A673 (cell line): ENCODE measurements around the gene NT5M. TPM values are rescaled to one million over a fixed set of nuclear protein-coding genes. Genes with fewer than 3 reads are reported as not detected.
"Not testable (repeated sequence)": the region's sequence is repeated elsewhere in the genome, so short reads cannot be mapped to it uniquely, and the experiment has no call there.

Experiments
- Bru-seq: library from RNA; stranded (reverse); fragments of 400-500 nt; gene quantifications from one replicate; lab custom pipeline; 2021; lab: Mats Ljungman, UMichigan
- BruChase-seq, 2 experiments: library from RNA; stranded (reverse); fragments of 400-500 nt; gene quantifications; one replicate each; lab custom pipeline; 2021; lab: Mats Ljungman, UMichigan
- BruUV-seq: library from RNA; stranded (reverse); fragments of 400-500 nt; replicated peaks from 2 replicates; lab custom pipeline; 2021; lab: Mats Ljungman, UMichigan
- CTCF ChIA-PET: fragments of 300-600 bp; sonication (Branson Sonifier 250); formaldehyde crosslinking; loops from one replicate; lab custom pipeline; 2022; ENCODE audit warnings: antibody characterized with exemption; lab: Charles Lee
- POLR2A ChIA-PET: fragments of 300-600 bp; sonication (Branson Sonifier 250); formaldehyde crosslinking; loops from one replicate; lab custom pipeline; 2022; ENCODE audit warnings: antibody characterized with exemption; ENCODE audit not compliant: low non-redundant PET; lab: Charles Lee
- DNase-seq: peaks from one replicate; pipeline ENCODE4 v3.0.0-alpha.2; 2015; ENCODE audit warnings: low spot score
- H3K27ac ChIP-seq: fragments of 200-600 bp; sonication (generic); 2 replicates; pipeline ENCODE4 v1.5.1; 2016; ENCODE audit warnings: mixed run types, low read depth, mild to moderate bottlenecking, mixed read lengths, antibody characterized with exemption, low read length; ENCODE audit not compliant: poor library complexity, severe bottlenecking
- H3K27me3 ChIP-seq: fragments of 200-600 bp; sonication (generic); replicated peaks from 2 replicates; pipeline ENCODE4 v1.6.1; 2017; ENCODE audit warnings: mixed run types, low read depth, mild to moderate bottlenecking, mixed read lengths, antibody characterized with exemption, low read length; ENCODE audit not compliant: insufficient read depth, poor library complexity
- H3K36me3 ChIP-seq: fragments of 200-600 bp; sonication (generic); 2 replicates; pipeline ENCODE4 v1.6.1; 2016; ENCODE audit warnings: mixed run types, mild to moderate bottlenecking, mixed read lengths, antibody characterized with exemption, low read length; ENCODE audit not compliant: insufficient read depth, poor library complexity, severe bottlenecking
- H3K4me1 ChIP-seq: fragments of 200-600 bp; sonication (generic); 2 replicates; pipeline ENCODE4 v1.6.1; 2017; ENCODE audit warnings: mixed run types, mild to moderate bottlenecking, mixed read lengths, antibody characterized with exemption, low read length; ENCODE audit not compliant: insufficient read depth, poor library complexity, severe bottlenecking
- H3K4me3 ChIP-seq: fragments of 200-600 bp; sonication (generic); 2 replicates; pipeline ENCODE4 v1.5.1; 2016; ENCODE audit warnings: low read depth, mixed run types, mild to moderate bottlenecking, mixed read lengths, low read length; ENCODE audit not compliant: poor library complexity, severe bottlenecking
- H3K9me3 ChIP-seq: fragments of 200-600 bp; sonication (generic); 2 replicates; pipeline ENCODE4 v1.6.1; 2016; ENCODE audit warnings: mixed run types, low read depth, mild to moderate bottlenecking, mixed read lengths, antibody characterized with exemption, low read length; ENCODE audit not compliant: poor library complexity, severe bottlenecking
- CTCF ChIP-seq: fragments of 300-800, 200-600 bp; sonication (generic); conservative IDR thresholded peaks from 2 replicates; pipeline ENCODE4 v1.5.1; 2017; ENCODE audit warnings: low read depth, mild to moderate bottlenecking, antibody characterized with exemption, low read length, moderate library complexity, mixed read lengths
- EZH2 ChIP-seq: fragments of 200-600 bp; sonication (generic); IDR thresholded peaks from 2 replicates; pipeline ENCODE4 v1.6.1; 2017; ENCODE audit warnings: borderline replicate concordance, low read depth, mild to moderate bottlenecking, mixed read lengths, antibody characterized with exemption, low read length; ENCODE audit not compliant: poor library complexity, severe bottlenecking
- intact Hi-C: fragments of 100-400 bp; cut with micrococcal nuclease; formaldehyde crosslinking; loops from one replicate; pipeline ENCODE4 v1.10.0; 2022; ENCODE audit not compliant: unreplicated experiment
- long read RNA-seq: library from polyadenylated mRNA; stranded (forward); transcript quantifications from one replicate; pipeline ENCODE4 v2.0.0, GENCODE V29; 2022
- total RNA-seq: library from RNA; stranded (reverse); gene quantifications from 2 replicates; pipeline ENCODE4 v1.2.3, GENCODE V29; 2021

NT5M gene
- total RNA-seq (2.6 and 4.8 TPM in 2 replicates), Bru-seq, nascent RNA (percentile 43 among the genes with signal in this experiment), BruChase-seq, experiment 1, labeled RNA remaining after a 2-hour chase (percentile 43 among the genes with signal in this experiment), BruChase-seq, experiment 2, labeled RNA remaining after a 6-hour chase (percentile 50 among the genes with signal in this experiment)
- long read RNA-seq, transcript NT5M-201 (5 exons, 1,617 nt) = major isoform, 5 of 18 reads
- long read RNA-seq, partial matches to known transcripts = 0 of 18 reads
- long read RNA-seq, other reads (novel, unspliced or antisense) = 9 of 18 reads

GRCh38 chr17:17303010-17303846, at the start of gene NT5M:
Gene NT5M (plus strand): TSS chr17:17303373. CDS start chr17:17303551, 178 bp downstream.
- CTCF ChIA-PET = no interaction called here
- peak; percentile 86 for DNase-seq
- H3K27me3 ChIP-seq = no peaks in the 10 kb centered on the region

GRCh38 chr17:17253406-17253805, 49.8 kb upstream of the NT5M start:
- Histone ChIP-seq H3K36me3 (peaks cover 69% of the 10 kb centered on the region), H3K4me1 (no peaks in the 10 kb centered on the region), H3K27ac (no peak overlapping the region), H3K9me3 (no peaks in the 10 kb centered on the region), H3K27me3 (no peaks in the 10 kb centered on the region), H3K4me3 (no peak overlapping the region)
- no TSS peak for BruUV-seq
- no peak for DNase-seq
- intact Hi-C loops = no loop called here
- ChIA-PET CTCF (no interaction called here), POLR2A (no interaction called here)
- TF ChIP-seq EZH2 (no peak), CTCF (no peak)

More at GRCh38 chr17:17303010-17303846, at the start of gene NT5M:
- POLR2A ChIA-PET = no interaction called here
- Histone ChIP-seq H3K4me1 (no peaks in the 10 kb centered on the region), H3K9me3 (no peaks in the 10 kb centered on the region), H3K27ac (peak within 1 kb of the TSS; percentile 50), H3K36me3 (no peaks in the 10 kb centered on the region), H3K4me3 (peak within 1 kb of the TSS; percentile 63)
- intact Hi-C loops = no loop called here
- no TSS peak for BruUV-seq
- TF ChIP-seq CTCF (no peak), EZH2 (no peak)

DNA sequence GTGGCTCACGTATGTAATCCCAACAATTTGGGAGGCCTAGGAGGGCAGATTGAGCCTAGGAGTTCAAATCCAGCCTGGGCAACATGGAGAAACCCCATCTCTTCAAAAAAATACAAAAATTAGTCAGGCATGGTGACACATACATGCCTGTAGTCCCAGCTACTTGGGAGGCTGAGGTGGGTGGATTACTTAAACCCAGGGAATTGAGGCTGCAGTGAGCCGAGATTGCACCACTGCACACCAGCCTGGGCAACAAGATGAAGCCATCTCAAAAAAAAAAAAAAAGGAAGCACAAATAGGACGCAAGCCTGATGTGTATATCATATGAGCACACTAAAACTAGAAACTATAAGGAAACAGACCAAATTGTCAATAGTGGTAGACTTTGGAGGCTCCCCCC, 49.1 kb upstream of the NT5M start:
- H3K36me3 ChIP-seq = peaks cover 69% of the 10 kb centered on the region
- CTCF ChIA-PET = no interaction called here
- no peak for DNase-seq

GRCh38 chr17:17255689-17256088, 47.5 kb upstream of the NT5M start:
- H3K4me3 ChIP-seq, POLR2A ChIA-PET, H3K9me3 ChIP-seq, H3K27me3 ChIP-seq, DNase-seq, H3K4me1 ChIP-seq, BruUV-seq, H3K27ac ChIP-seq, intact Hi-C loops, CTCF ChIA-PET: not testable (repeated sequence)
- H3K36me3 ChIP-seq = peaks cover 72% of the 10 kb centered on the region

More for the DNA sequence above, 49.1 kb upstream of the NT5M start:
- no TSS peak for BruUV-seq
- no peaks in the 10 kb centered on the region for H3K9me3 ChIP-seq
- TF ChIP-seq CTCF = no peak
- no peak for TF ChIP-seq EZH2
- H3K27me3 ChIP-seq = no peaks in the 10 kb centered on the region
- no peak overlapping the region for H3K27ac ChIP-seq
- intact Hi-C loops = no loop called here
- H3K4me3 ChIP-seq = no peak overlapping the region
- H3K4me1 ChIP-seq = no peaks in the 10 kb centered on the region
- POLR2A ChIA-PET = no interaction called here
